Right ventricle myocardium inferior (tissue), 1 donor: Measurements from ENCODE around the gene CROCC. TPM values are rescaled to one million over a fixed set of nuclear protein-coding genes. Genes with fewer than 3 reads are reported as not detected.
"Not testable (repeated sequence)": the region's sequence is repeated elsewhere in the genome, so short reads cannot be mapped to it uniquely, and the experiment has no call there.

Experiments used
- ATAC-seq: fragments of 200-7000 bp; cut with Tn5 transposase; one replicate; pipeline ENCODE4 v1.9.1; 2020; ENCODE audit warnings: mild to moderate bottlenecking, moderate library complexity
- DNase-seq: peaks from one replicate; pipeline ENCODE4 v3.0.0; 2021; ENCODE audit errors: missing footprints
- intact Hi-C: fragments of 100-400 bp; cut with DNase I; formaldehyde crosslinking; loops from one replicate; pipeline ENCODE4 v1.11.0; 2022
- total RNA-seq: library from RNA; stranded (reverse); fragmentation: NEBNext Ultra II Directional; extraction: Animal tissue kit (Norgen Biotek cat#: 25700); gene quantifications from one replicate; pipeline ENCODE4 v1.2.1, GENCODE V29; 2021
- donor health status: DM: no; HTN: yes; CAD: no; lungs with severe emphysema.

CROCC gene
- total RNA-seq, 1 donor from 2014 or later, result 6.5 TPM

GRCh38 chr1:16926491-16927073, 4.9 kb downstream of the CROCC start:
- intact Hi-C loops, result no loop called here
- DNase-seq (peak; percentile 34), ATAC-seq (no peak)

- intact Hi-C loops, result no loop called here
- ATAC-seq (no peak), DNase-seq (peak; percentile 18)
These were observed 5.5 kb downstream of the CROCC start for GRCh38 chr1:16927256-16927655.

GRCh38 chr1:16927711-16928485, 6.2 kb downstream of the CROCC start:
- DNase-seq (peak; percentile 17), ATAC-seq (no peak)
- intact Hi-C loops, result no loop called here

GRCh38 chr1:16929146-16930041, 7.7 kb downstream of the CROCC start:
- peak; percentile 26 for DNase-seq
- ATAC-seq, intact Hi-C loops: not testable (repeated sequence)

DNA sequence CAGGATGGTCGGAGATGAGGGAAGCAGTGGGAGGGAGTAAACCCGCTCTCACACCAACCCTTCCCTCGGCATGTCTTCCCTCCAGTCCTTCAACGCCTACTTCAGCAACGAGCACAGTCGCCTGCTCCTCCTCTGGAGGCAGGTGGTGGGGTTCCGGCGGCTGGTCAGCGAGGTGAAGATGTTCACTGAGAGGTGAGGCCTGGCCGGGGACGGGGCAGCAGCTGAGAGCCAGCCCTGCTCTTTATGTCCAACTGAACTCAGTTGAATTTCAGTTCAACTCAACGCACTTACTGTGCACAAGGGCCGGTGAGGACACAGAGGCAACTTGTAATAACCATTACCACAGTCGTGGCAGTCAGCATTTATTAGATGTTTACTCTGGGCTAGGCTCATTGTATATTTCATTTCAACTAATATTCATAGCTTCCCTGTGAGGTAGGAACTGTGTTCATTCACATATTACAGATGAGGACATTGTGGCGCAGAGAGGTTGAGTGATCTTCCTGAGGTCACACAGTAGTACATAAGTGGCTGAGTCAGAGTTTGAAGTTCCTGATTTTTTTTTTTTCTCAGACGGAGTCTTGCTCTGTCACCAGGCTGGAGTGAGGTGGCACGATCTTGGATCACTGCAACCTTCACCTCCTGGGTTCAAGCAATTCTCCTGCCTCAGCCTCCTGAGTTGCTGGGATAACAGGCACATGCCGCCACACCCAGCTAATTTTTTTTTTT, 9.6 kb downstream of the CROCC start:
- peak; percentile 51 for DNase-seq
- intact Hi-C loops, ATAC-seq: not testable (repeated sequence)

DNA sequence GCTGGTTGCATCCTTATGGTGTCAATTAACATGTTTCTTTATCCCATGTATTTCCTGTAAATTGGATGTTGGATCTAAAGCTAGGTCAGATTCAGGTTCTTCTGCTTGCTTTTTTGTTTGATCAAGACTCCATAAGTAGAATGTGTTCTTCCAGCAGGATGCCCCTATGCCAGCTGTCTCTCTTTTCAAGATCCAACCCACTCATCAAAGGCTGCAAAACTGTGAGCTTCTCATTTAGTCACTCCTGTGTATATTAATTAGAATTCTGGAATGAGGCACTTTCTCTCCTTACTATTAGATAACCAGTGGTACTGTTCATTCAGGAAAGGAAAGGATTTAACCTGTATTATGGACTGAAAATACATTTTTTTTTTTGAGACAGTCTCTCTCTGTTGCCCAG, 12.2 kb downstream of the CROCC start:
- ATAC-seq, intact Hi-C loops: not testable (repeated sequence)
- peak; percentile 1 for DNase-seq

- peak; percentile 34 for ATAC-seq
- intact Hi-C loops, DNase-seq: not testable (repeated sequence)
These were observed 14.8 kb downstream of the CROCC start for GRCh38 chr1:16936580-16936979.

DNA sequence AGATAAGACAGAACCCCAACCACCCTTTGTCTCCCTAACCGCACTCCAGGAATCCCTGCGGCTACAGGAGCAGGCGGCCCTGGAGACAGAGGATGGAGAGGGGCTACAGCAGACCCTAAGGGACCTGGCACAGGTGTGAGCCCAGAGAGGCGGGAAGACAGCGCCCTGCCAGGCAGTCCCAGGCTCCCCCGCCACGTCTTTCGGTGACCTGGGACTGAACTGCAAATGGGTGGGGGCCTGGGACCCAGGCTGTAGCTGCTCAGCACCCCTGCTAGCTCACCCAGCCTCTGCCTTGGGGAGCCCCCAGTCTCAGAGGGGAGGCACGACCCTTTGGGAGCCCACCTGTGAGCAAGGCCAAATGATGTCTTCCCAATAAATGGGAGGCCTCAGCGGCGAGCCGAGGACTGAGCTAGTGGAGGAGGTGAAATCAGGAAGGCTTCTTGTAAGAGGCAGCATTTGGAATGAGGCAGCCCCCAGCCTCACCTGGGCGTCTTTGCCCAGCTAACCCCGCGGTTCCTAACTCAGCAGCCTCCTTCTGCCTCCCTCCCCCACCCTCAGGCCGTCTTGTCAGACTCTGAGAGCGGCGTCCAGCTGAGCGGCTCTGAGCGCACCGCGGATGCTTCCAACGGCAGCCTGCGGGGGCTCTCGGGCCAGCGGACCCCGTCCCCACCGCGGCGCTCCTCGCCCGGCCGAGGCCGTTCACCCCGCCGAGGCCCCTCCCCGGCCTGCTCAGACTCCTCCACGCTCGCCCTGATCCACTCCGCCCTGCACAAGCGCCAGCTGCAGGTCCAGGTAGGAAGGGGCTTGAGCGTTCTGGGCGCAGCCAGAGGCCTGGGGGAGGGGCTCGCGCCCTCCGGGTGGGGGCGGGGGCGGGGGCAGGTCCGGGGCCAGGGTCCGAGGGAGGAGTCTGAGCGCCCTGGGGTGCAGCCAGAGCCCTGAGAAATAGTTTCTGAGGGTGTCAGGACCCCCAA, 16.9 kb downstream of the CROCC start:
- DNase-seq (no peak), ATAC-seq (no peak)
- intact Hi-C loops, result no loop called here

DNA sequence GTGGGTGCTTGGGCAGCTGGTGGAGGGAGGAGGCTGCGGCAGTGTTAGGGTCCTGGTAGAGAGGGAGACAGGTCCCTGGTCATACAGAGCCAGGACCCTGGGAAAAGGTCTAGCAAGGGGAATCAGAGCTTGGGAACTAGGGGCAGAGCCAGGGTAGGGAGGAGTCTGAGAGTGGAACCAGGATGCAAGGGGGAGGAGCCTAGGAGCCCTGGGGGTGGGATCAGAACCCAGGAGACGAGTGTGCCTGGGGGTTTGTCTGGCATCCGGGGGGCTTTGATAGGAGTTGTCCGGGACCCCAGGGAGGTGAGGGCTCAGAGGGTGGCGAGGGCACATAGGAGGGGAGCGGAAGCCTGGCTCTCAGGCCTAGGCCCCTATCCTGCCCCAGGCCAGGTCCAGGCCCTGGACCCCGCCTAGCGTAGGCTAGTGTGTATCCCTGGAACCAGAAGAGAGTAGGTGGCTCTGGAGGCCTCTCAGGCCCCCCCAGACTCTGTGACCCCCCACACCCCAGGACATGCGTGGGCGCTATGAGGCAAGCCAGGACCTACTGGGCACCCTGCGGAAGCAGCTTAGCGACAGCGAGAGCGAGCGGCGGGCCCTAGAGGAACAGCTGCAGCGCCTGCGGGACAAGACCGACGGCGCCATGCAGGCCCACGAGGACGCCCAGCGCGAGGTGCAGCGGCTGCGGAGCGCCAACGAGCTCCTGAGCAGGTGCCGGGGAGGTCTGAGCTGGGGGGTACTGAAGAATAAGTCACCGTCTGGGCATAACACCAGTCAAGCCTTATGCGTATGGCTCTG, 17.9 kb downstream of the CROCC start:
- ATAC-seq, intact Hi-C loops, DNase-seq: not testable (repeated sequence)

DNA sequence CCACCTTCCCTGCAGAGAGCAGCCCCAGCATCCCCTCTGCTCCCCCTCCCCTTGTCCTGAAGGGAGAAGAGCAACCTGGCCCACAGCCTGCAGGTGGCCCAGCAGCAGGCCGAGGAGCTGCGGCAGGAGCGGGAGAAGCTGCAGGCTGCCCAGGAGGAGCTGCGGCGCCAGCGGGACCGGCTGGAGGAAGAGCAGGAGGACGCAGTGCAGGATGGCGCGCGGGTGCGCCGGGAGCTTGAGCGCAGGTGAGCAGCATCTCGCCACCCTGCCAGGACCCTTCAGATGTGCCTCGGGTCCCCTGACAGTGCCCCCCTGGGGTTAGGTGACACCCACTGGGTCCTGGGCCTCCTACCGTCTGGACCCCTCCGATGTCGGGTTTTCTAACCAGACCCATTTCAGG, 22.3 kb downstream of the CROCC start:
- intact Hi-C loops, result no loop called here
- DNase-seq, result no peak
- ATAC-seq, result no peak

DNA sequence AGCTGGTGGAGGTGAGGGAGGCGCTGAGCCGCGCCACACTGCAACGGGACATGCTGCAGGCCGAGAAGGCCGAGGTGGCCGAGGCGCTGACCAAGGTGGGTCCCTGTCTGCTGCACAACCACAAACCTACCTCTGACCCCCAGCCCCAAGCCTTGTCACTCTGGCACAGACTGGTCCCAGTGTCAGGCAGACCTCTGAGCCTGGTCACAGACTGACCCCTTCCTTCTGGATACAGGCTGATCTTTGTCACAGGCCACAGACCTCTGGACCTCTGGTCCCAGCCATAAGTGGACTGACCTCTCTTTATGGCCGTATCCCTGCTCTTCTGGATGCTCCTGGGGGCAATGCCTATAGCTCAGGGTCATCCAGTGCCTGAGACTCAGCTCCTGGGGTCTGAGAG, 23.8 kb downstream of the CROCC start:
- intact Hi-C loops, ATAC-seq: not testable (repeated sequence)

DNA sequence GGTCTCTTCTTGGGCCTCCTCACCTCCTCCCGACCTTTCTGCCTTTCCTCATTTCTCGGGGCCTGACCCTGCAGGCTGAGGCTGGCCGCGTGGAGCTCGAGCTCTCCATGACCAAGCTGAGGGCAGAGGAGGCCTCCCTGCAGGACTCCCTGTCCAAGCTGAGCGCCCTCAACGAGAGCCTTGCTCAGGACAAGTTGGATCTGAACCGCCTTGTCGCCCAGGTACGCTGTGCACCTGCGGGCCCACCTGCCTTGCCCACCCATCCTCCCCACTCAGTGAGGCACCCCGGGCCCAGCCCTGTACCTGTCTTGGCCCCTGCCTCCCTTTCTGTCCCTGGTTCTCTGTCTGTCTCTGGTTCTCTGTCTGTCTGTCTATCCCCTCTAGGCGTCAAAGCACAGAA, 24.5 kb downstream of the CROCC start:
- DNase-seq, intact Hi-C loops, ATAC-seq: not testable (repeated sequence)

More for the DNA sequence above, 23.8 kb downstream of the CROCC start:
- not testable (repeated sequence) for DNase-seq

GRCh38 chr1:16946646-16947045, 24.9 kb downstream of the CROCC start:
- DNase-seq (no peak), ATAC-seq (no peak)
- intact Hi-C loops, result no loop called here

- DNase-seq, intact Hi-C loops, ATAC-seq: not testable (repeated sequence)
These were observed 26.7 kb downstream of the CROCC start for GRCh38 chr1:16948282-16948891.

DNA sequence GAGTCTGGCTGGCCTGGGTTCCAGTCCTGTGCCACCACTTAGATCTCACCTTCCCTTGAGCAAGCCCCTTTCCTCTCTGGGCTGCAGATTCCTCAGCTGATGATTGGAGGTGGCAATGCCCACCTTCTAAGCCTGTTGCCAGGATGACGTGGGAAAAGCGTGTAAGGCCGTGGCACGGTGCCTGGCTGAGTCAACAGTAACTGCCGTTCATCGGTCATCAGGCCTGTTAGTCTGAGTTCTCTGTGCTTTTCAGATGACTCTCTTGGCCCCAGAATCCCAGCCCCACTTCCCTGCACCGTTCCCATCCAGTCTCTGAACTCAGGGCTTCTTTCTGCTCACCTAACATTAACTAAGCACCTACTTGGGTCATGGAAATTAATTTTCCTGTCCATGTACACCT, 27.3 kb downstream of the CROCC start:
- ATAC-seq, intact Hi-C loops, DNase-seq: not testable (repeated sequence)

GRCh38 chr1:16952376-16952775, 30.6 kb downstream of the CROCC start:
- intact Hi-C loops, result loop anchor here (5.0 kb wide), 2 partner anchors 95 to 285 kb away; no protein-coding TSS in a partner anchor
- not testable (repeated sequence) for ATAC-seq, DNase-seq
